Left renal cortex interstitium (tissue), 4 donors: Measurements from ENCODE around the gene PCAT6. TPM values are rescaled to one million over a fixed set of nuclear protein-coding genes. Genes with fewer than 3 reads are reported as not detected.
"Not testable (repeated sequence)": the region's sequence is repeated elsewhere in the genome, so short reads cannot be mapped to it uniquely, and the experiment has no call there.

Experiments used
- DNase-seq, 4 donors: peaks; one replicate each; pipeline ENCODE4 v3.0.0-alpha.2; 2013; ENCODE audit warnings: low read depth in 4 of 4, low spot score in 2 of 4, missing footprints in 1 of 4
- polyA plus RNA-seq, 4 donors: library from polyadenylated mRNA; unstranded; fragments of 120-200 nt; gene quantifications; one replicate each; pipeline ENCODE4 v1.2.1, GENCODE V29; 2013; ENCODE audit not compliant: insufficient read length in 4 of 4

Gene PCAT6
- polyA plus RNA-seq: 1 to 10 TPM; 3.6 to 5.1 (median 4.5) TPM

DNA sequence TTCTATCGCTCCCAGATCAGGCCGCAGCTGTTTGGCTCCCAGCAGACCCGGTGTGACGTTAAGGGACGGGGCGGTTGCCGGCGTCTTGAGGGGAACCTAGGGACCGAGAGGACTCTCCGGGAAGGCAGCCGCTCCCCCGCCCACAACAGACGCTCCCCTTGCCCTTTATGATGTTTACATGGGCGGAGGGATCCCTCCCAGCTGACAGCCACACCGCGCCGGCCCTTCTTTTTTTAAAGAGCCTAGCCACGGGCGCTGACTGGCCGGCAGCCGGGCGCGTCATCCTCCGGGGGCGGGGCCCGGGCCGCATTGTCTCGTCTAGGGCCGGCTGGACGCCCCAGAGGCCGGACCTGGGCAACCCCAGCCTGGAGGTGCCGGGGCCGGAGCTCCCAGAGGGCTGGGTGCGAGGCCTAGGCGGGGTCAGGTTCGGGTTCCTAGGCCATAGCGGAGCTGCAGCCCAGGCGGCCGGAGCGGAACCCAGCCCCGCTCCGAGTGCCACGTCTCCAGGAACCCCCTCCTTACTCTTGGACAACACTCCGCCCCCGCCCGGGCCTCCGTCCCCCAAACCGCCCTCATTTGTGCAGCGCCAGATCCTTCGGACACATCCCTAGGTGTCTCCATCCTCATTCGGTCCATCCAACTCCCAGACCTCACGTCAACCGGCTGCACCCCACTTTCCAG lies at the start of gene PCAT6:
TSS of gene PCAT6 (plus strand) at position 340 of the 681 bp plus-strand sequence.
- DNase-seq: peak; percentile 80 to 93 (median 87)

DNA sequence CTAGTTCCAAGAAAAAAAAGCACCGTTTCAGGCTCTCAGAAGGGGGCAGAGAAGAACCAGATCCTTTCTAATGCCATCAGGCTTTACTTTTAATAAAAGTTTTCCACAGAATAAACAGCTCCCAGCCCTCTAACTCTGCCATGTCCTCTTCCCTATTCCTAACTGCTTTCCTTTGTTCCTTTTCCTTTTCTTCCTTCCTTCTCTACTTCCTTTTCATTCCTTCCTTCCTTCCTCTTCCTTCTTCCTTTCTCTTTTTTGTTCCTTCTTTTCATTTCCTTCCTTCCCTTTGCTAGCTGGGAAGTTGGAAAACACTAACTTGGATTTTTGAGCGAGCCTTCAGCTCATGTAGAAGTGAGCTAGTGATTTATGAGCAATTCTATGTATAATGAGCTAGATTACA lies 48.7 kb upstream of the PCAT6 start:
- DNase-seq: no peak

DNA sequence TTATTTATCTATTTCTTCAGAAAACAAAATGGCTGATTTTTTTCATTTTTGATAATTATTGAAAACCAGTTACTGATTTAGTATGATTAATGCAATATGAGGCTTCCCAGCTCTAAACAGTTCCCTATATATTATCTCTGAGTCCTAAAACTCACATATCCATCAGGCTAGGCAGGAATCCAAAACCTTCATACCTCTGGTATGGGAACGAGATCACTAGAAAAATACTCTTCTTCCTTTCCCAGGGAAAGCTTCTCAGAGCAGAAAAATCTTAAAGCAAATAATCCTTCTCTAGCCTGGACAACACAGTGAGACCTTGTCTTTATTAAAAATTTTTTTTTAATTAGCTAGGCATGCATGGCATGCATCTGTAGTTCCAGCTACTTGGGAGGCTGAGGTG lies 45.0 kb upstream of the PCAT6 start:
- no peak for DNase-seq

DNA sequence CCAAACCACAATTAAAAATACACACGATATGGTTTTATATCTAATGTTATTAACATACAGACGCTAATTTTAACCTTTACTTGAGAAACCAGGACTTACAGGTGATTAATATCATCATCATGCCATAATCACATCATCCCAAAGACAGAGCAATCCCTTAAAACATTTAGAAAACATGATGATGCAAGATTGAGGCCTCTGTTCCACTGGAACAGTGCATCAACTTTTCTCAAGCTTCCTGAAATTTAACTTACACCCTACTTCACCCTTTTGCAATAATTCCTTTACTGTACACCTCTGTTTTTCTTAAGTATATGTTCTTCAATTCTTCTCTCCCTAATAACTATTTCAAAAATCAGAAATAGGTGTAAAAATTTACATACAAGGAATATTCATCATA lies 40.6 kb upstream of the PCAT6 start:
- no peak for DNase-seq

DNA sequence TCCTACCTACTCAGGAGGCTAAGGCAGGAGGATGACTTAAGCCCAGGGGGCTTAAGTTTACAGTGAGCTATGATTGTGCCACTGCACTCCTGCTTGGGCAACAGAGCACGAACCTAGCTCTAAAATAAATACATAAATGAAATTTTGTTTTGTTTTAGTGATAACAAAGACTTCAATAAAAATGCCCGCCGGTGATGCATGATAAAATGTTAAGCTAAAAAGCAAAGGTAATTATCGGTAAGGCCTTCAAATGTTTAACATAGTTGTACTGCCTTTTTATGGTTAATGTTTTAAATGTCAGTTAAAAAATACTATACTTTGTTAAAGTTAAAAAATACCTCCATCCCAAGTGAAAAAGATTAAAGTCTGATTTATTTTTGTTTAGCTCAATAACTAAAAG lies 29.6 kb upstream of the PCAT6 start:
- no peak for DNase-seq

- DNase-seq: no peak
Measured at GRCh38 chr1:202786804-202787203, 23.9 kb upstream of the PCAT6 start.

DNA sequence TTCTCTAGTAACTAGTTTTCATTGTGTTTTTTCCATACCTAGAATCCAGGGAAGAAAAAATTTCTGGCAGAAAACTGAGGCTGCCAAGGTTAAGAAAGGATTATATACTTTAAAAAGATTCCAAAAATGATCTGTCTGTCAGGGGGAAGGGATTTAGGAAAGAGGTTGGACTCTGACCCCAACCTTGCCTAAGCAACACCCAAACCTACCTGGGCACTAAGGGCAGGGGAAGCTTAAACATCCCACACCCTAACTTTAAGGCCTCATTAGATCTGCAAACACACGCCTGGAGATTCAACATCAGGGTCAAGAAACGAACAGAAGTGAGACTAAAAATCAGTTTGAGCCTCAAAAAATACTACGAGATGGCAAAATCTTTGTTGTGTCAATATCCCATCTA lies 22.0 kb upstream of the PCAT6 start:
- DNase-seq: no peak

- DNase-seq: no peak
Measured at GRCh38 chr1:202791077-202791747, 19.5 kb upstream of the PCAT6 start.

DNA sequence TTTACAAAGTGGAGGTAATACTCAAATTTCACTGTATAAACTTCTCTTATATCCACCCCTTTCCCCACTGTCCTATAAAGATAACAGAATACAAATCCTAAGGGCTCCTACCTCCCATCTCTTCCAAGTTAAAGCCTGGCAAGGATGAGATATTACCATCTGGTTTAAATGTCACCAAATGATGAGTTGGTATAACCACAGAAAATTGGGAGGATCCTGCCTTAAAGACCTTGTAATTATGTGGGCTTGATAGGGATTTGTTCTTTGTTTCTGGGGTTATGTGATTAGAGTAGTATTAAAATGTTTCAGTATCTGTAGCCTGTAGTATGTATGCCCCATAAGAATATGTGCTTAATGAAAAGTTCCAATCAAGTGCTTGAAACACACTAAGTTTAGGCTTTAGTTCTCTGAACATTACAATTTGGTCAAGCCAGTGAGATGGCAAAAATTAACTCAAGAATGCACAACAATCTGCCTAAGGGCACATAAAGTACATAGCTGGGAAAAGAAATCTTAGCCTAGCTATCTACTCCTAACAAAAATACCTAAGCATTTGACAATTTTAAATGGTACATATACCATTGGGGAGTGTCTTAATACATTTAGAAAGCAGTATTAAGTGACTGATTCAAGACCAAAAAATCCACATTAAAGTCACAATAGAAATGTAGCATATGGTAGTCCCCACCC lies 16.6 kb upstream of the PCAT6 start:
- no peak for DNase-seq

DNA sequence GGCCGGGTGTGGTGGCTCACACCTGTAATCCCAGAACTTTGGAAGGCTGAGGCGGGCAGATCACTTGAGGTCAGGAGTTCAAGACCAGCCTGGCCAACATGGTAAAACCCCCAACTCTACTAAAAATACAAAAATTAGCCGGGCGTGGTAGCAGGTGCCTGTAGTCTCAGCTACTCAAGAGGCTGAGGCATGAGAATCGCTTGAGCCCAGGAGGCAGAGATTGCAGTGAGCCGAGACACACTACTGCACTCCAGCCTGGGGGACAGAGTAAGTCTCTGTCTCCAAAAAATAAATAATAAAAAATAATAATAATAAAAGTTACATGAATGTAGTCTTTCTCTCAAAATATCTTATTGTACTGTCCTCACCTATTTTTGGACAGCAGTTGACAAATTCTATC lies 15.8 kb upstream of the PCAT6 start:
- not testable (repeated sequence) for DNase-seq

- no peak for DNase-seq
Measured at GRCh38 chr1:202796670-202797069, 14.1 kb upstream of the PCAT6 start.

- DNase-seq: no peak
Measured at GRCh38 chr1:202798260-202798659, 12.5 kb upstream of the PCAT6 start.

DNA sequence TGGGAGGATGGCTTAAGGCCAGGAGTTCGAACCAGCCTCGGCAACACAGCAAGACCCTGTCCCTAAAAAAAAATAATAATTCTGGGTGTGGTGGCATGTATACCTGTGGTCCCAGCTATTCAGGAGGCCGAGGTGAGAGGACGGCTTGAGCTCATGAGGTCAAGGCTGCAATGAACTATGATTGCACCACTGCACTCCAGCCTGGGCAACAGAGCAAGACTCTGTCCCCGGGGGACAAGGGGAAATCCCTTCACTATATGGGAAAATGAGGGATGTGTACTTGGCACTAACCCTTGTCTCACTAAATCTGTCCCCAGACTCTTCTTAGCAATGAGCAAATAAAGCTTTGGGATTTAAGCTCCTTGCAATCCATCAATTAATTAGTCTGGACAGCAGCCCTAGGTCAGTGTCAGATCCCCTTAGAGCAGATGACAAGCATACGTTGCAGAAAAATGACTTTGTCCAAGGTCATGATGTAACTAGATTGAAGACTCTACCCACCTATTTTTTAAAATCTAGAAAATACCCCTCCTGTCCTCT lies 11.9 kb upstream of the PCAT6 start:
- no peak for DNase-seq

- no peak for DNase-seq
Measured at GRCh38 chr1:202800742-202801141, 10.0 kb upstream of the PCAT6 start.

DNA sequence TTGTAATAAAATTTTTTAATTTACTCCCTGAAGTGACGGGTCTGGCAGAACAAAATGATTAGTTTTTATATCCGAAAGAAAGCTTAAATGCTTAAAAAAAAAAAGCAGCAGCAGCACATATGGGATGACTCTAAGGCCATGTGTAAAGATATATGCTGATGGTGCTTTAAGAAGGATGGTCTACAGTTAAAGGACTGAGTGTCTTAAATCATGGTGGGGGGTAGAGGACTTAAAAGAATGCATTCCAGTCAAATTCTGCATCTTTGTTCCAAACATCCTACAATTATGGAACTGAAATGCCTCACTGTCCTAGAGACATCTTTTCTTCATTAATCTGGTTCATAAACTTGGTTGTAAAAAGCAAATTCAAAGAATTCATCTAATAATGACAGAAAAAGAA lies 9.6 kb upstream of the PCAT6 start:
- DNase-seq: no peak

GRCh38 chr1:202802034-202802433 lies 8.7 kb upstream of the PCAT6 start:
- no peak for DNase-seq

DNA sequence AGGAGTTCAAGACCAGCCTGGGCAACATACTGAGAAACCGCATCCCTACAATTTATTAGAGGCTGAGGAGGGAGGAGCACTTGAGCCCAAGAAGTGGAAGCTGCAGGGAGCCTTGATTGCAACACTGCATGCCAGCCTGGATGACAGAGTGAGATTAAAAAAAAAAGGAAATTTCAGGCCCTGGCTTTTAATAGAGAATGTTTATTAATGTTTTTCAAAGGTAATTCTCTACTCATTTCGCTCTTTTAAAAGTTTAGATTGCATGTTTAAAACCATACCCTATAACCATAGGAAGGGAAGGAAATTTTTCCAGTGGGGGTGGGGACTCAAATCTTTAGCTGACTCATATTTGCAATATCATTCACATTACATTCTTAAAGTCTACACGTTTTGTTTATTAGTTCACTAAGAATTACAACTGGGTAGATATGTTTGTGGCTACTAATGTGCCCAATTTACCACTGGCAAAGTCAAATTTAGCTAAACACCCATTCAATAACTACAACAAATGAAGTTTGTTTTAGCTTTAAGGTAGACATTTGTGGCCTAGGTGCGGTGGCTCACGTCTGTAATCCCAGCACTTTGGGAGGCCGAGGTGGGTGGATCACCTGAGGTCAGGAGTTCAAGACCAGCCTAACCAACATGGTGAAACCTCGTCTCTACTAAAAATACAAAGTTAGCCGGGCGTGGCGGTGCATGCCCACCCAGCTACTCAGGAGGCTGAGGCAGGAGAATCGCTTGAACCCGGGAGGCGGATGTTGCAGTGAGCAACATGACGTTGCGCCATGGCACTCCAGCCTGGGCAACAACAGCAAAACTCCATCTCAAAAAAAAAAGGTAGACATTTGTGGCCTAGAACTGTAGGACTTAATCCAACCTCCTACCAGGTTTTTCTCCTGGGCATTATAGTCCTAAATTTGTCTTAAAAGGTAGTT lies 7.5 kb upstream of the PCAT6 start:
- DNase-seq: no peak

DNA sequence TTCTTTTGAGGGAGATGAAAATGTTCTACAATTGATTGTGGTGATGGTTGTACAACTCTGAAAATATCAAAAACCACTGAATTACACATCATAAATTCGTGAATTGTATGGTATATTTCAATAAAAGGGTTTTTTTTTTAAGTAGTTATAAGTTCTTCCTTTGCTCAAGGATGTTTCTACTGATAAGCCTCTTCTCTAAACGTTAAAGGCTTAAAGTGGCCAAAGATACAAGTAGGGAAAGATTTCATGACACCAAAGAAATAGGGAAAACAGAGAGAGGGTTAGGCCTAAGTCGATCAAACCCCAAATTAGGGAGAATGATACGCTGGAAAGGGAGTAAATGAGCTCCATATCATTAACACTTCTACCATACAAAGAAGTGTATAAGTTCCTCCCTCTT lies 6.6 kb upstream of the PCAT6 start:
- DNase-seq: no peak

- DNase-seq: peak in 1 of 4 donors; percentile 9
Measured at GRCh38 chr1:202805886-202806844, 4.6 kb upstream of the PCAT6 start.
